Activated CD4-positive, alpha-beta T cell treated with anti-CD3 and anti-CD28 coated beads, Interleukin-2, amount 10 ng/mL, durations not matched to agents 7 days and 5 days (primary cell): ENCODE results near the gene TRIM63. TPM values are rescaled to one million over a fixed set of nuclear protein-coding genes. Genes with fewer than 3 reads are reported as not detected.

Experiments used
- CTCF ChIA-PET: fragments of 350-600 bp; sonication (Branson Sonifier 250); formaldehyde crosslinking; loops from one replicate; lab custom pipeline; 2021; ENCODE audit warnings: antibody characterized with exemption; lab: Charles Lee
- POLR2A ChIA-PET: fragments of 350-600 bp; sonication (Branson Sonifier 250); formaldehyde crosslinking; loops from one replicate; lab custom pipeline; 2021; ENCODE audit warnings: antibody characterized with exemption; lab: Charles Lee
- DNase-seq: peaks from one replicate; pipeline ENCODE4 v3.0.0-alpha.2; 2020
- H3K27ac Mint-ChIP-seq: one replicate; pipeline ENCODE4 v1.8.0; 2021; ENCODE audit warnings: mild to moderate bottlenecking, moderate library complexity, mixed read lengths
- H3K27me3 Mint-ChIP-seq: one replicate; pipeline ENCODE4 v1.8.0; 2021; ENCODE audit warnings: mixed read lengths
- H3K36me3 Mint-ChIP-seq: one replicate; pipeline ENCODE4 v1.8.0; 2021; ENCODE audit warnings: low read depth, mixed read lengths
- H3K4me1 Mint-ChIP-seq: one replicate; pipeline ENCODE4 v1.8.0; 2021; ENCODE audit warnings: mixed read lengths
- H3K4me3 Mint-ChIP-seq: one replicate; pipeline ENCODE4 v1.8.0; 2021; ENCODE audit warnings: mild to moderate bottlenecking, moderate library complexity, mixed read lengths
- H3K9me3 Mint-ChIP-seq: one replicate; pipeline ENCODE4 v1.8.0; 2021; ENCODE audit warnings: mixed read lengths
- total RNA-seq, 2 experiments: library from RNA; stranded (reverse); gene quantifications; one replicate each; pipeline ENCODE4 v1.2.3, GENCODE V29; 2021

Gene TRIM63
- total RNA-seq, 2 experiments from 2014 or later = 0.10 TPM

DNA sequence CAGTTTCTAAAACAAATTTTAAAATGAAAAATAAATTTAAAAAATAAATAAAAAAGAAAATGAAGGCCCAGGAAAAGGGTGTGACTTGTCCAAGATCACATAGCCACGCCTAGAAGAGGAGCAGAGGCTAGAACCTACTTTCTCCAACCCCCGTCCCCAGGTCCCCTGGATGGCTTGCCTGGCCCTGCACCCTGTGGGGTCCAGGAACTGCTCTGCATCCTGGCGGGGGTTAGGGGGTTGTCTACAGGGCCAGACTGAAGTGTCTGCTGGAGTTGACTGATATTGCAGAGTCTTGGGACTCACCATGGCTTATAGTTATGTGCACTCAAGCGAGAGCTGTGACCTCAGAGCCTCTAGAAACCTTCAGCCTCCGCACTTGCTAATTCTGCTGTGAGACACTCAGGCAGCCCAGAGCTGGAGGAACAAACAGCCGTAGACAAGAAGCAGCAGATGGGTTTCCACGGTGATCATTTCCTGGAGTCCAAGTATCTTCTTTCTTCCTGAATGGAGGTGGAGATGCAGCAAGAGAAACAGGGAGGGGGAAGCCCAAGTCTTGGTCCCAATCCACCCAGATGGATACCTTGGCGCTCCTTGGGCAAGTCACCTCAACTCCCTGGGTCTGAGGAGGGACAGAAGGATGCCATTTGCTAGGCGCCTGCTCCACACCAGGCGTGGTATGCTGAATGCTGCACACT is 51.0 kb downstream of the TRIM63 start:
- DNase-seq = no peak
- POLR2A ChIA-PET = no interaction called here
- CTCF ChIA-PET = interaction anchor here (0.7 to 1.5 kb wide), 3 partner anchors 19 to 25 kb away, joined by 3 to 4 read pairs (median 4); partner anchors contain the start of gene PAFAH2
- Mint-ChIP-seq H3K27ac (no peak overlapping the region), H3K36me3 (no peaks in the 10 kb centered on the region), H3K4me1 (peaks cover 9% of the 10 kb centered on the region), H3K9me3 (no peaks in the 10 kb centered on the region), H3K4me3 (no peak overlapping the region), H3K27me3 (peaks cover 4% of the 10 kb centered on the region)

DNA sequence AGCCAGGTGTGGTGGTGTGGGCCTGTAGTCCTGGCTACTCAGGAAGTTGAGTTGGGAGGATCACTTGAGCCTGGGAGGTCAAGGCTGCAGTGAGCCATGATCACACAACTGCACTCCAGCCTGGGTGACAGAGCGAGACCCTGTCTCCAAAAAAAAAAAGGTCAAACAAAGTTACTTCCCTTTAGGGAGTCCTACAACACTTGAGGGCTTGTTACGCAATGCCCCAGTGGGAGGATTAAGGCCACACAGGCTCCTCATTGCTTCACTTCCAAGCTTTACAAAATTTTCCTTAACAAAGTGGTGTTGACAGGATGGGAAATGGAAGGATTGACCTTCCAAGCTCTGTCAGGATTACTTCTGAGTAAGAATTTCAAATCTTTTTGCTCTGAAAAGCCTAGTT is 52.1 kb downstream of the TRIM63 start:
- peaks cover 2% of the 10 kb centered on the region for H3K27me3 Mint-ChIP-seq
- H3K27ac Mint-ChIP-seq = no peak overlapping the region
- H3K4me3 Mint-ChIP-seq = no peak overlapping the region
- ChIA-PET CTCF (interaction anchor here (0.7 kb wide), 1 partner anchor 9 kb away, joined by 5 read pairs; no protein-coding TSS in a partner anchor), POLR2A (no interaction called here)
- no peak for DNase-seq
- H3K36me3 Mint-ChIP-seq = no peaks in the 10 kb centered on the region
- H3K9me3 Mint-ChIP-seq = no peaks in the 10 kb centered on the region
- peaks cover 9% of the 10 kb centered on the region for H3K4me1 Mint-ChIP-seq

DNA sequence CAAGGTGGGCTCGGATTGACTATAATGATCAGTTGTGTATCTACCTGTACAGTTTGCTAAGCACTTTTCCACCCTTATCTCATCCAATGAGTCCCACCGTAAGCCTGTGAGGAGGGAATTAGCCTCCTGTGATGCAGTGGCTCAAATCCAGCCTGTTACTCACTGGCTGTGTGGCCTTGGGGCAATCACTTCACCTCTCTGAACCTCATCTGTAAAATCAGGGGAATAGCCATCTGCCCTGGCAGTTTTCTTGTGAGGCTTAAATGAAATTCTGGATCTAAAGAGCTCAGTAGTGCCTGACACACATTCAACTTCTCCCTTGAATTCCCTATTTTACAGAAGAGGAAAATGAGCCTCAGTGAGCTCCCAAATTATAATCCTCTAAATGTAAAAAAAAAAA is 53.3 kb downstream of the TRIM63 start:
- Mint-ChIP-seq H3K27me3 (no peaks in the 10 kb centered on the region), H3K9me3 (no peaks in the 10 kb centered on the region), H3K4me3 (no peak overlapping the region), H3K36me3 (no peaks in the 10 kb centered on the region), H3K27ac (no peak overlapping the region), H3K4me1 (no peaks in the 10 kb centered on the region)
- CTCF ChIA-PET = interaction anchor here (0.6 to 1.0 kb wide), 3 partner anchors 16 to 119 kb away, joined by 4 read pairs; partner anchors contain the start of gene PAFAH2
- no peak for DNase-seq
- POLR2A ChIA-PET = no interaction called here

DNA sequence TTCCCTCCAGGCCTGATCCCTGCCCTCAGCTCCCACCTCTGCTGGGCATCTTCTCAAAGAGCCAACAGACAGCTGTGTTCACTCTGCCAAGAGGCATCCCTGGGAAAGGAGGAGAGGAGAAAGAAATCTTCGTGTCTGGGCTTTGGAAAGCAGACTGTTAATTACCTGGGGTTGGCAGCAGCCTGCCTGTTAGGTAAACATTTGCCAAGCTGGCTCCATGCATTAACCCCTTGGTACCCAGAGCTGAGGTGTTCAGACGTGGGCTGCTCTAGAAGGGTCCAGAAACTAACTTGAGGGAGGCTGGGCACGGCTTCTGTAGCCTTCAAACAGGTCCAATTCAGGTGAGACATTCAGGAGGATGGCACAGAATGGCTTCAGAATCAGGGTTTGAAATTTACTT is 54.6 kb downstream of the TRIM63 start:
- H3K4me3 Mint-ChIP-seq = no peak overlapping the region
- H3K27ac Mint-ChIP-seq = no peak overlapping the region
- H3K4me1 Mint-ChIP-seq = no peaks in the 10 kb centered on the region
- H3K27me3 Mint-ChIP-seq = no peaks in the 10 kb centered on the region
- DNase-seq = no peak
- CTCF ChIA-PET = interaction anchor here (1.2 kb wide), 1 partner anchor 14 kb away, joined by 4 read pairs; no protein-coding TSS in a partner anchor
- POLR2A ChIA-PET = no interaction called here
- no peaks in the 10 kb centered on the region for H3K9me3 Mint-ChIP-seq
- H3K36me3 Mint-ChIP-seq = no peaks in the 10 kb centered on the region

DNA sequence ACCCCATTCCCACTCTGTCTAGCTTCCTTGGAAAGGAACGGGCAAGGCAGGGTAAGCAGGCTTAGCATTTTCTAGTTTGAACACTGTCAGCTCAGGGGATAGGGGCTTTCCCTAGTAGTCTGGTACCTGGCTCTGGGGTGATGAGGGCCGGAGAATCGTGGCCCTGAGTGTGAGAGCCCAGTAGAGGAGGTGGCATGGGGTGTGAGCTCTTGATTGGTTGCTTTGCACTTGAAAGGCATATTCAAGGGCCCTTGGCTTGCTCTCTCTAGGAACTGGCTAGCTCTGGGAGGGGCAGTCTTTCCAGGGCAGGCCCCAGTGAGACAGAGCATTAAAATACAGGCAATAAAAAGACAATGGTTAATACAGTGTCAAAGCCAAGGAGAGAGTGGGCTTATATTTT is 56.6 kb downstream of the TRIM63 start:
- CTCF ChIA-PET = interaction anchor here (1.2 to 1.3 kb wide), 4 partner anchors 9 to 18 kb away, joined by 3 to 5 read pairs (median 4); partner anchors contain the start of gene PAFAH2
- H3K9me3 Mint-ChIP-seq = no peaks in the 10 kb centered on the region
- H3K4me3 Mint-ChIP-seq = no peak overlapping the region
- POLR2A ChIA-PET = no interaction called here
- DNase-seq = no peak
- H3K4me1 Mint-ChIP-seq = no peaks in the 10 kb centered on the region
- no peaks in the 10 kb centered on the region for H3K36me3 Mint-ChIP-seq
- H3K27ac Mint-ChIP-seq = peak overlapping the region; percentile 25
- peaks cover under 1% of the 10 kb centered on the region for H3K27me3 Mint-ChIP-seq

DNA sequence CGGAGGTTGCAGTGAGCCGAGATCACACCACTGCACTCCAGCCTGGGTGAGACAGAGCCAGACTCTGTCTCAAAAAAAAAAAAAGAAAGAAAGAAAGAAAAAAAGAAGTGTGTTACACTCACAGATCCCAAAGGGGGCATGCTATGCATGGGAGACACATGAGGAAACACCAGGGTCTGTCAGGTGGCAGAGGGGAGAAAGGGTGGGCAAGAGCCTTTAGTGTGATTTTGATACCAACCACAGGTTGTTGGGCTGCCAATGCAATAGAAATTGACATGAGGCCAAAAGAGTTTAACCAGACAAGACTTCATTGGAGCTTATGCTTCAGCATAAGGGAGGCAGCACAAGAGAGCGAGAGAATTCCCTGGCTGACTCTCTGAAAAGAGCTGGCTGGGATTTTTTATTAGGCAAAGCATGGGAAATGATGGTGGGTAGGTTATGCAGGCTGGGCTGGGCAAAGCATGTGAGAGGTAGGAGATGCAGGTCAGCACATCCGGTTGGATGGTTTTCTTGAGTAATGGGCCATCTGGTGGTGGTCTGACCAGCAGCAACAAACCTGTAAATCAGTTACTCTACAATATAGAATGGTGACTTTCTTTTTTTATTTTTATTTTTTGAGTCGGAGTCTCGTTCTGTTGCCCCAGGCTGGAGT is 57.5 kb downstream of the TRIM63 start:
- Mint-ChIP-seq H3K4me1 (no peaks in the 10 kb centered on the region), H3K4me3 (no peak overlapping the region), H3K9me3 (no peaks in the 10 kb centered on the region), H3K36me3 (no peaks in the 10 kb centered on the region), H3K27me3 (peaks cover 2% of the 10 kb centered on the region), H3K27ac (no peak overlapping the region)
- ChIA-PET POLR2A (no interaction called here), CTCF (interaction anchor here (1.0 to 1.2 kb wide), 3 partner anchors 10 to 115 kb away, joined by 3 to 5 read pairs (median 4); no protein-coding TSS in a partner anchor)
- DNase-seq = no peak

DNA sequence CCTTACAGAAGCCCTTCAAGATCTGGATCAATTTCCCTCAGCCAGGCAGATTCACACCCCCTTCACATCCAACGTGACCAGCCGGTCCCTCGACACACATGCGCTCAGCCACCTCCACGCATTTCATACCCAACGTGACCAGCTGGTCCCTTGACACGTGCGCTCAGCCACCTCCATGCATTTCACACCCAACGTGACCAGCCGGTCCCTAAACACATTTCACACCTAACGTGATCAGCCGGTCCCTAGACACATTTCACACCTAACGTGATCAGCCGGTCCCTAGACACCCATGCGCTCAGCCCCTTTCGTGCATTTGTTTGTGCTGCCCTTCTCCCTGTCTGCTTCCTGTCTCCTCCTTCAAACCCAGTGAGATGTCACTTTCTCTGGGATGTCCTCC is 60.7 kb downstream of the TRIM63 start:
- H3K27me3 Mint-ChIP-seq = peaks cover 8% of the 10 kb centered on the region
- DNase-seq = no peak
- CTCF ChIA-PET = no interaction called here

DNA sequence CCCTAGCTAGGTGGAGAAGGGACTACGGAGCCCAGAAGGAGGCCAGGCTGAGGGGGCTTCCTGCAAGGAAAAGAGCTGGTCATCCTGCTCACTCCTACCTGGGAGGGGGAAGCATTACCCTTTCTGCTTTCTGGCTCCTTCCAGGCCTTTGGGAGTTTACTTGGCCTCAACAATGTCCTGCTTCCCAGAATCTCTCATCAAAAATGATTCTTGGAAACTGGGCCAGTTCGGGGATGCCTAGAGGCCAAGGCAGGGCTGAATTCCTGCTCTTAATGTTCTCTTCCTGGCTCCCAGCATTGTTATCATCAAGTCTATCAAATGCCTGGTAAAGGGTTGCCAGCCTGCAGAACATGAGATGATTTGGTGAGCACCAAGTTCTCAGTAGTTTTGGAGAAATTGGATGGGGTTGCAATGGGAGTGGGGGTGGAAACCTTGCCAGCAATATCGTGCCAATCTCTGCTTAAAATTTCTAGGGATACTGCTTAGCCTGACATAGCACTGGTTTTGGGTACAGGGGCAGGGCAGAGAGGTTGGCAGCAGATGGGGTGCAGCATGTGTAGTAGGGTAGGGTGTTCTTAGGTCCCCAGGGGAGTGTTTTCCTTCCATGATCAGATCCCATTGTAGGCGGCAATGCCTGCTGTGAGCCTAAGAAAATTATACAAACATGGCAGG is 61.9 kb downstream of the TRIM63 start:
- Mint-ChIP-seq H3K4me1 (peaks cover 3% of the 10 kb centered on the region), H3K27ac (no peak overlapping the region), H3K36me3 (no peaks in the 10 kb centered on the region), H3K9me3 (no peaks in the 10 kb centered on the region), H3K4me3 (no peak overlapping the region), H3K27me3 (peaks cover 8% of the 10 kb centered on the region)
- ChIA-PET POLR2A (no interaction called here), CTCF (interaction anchor here (1.0 to 1.4 kb wide), 3 partner anchors 9 to 110 kb away, joined by 3 to 9 read pairs (median 3); no protein-coding TSS in a partner anchor)
- DNase-seq = no peak

More for the DNA sequence above, 60.7 kb downstream of the TRIM63 start:
- Mint-ChIP-seq H3K4me1 (peaks cover 3% of the 10 kb centered on the region), H3K4me3 (no peak overlapping the region), H3K27ac (no peak overlapping the region), H3K36me3 (no peaks in the 10 kb centered on the region), H3K9me3 (no peaks in the 10 kb centered on the region)
- POLR2A ChIA-PET = no interaction called here

DNA sequence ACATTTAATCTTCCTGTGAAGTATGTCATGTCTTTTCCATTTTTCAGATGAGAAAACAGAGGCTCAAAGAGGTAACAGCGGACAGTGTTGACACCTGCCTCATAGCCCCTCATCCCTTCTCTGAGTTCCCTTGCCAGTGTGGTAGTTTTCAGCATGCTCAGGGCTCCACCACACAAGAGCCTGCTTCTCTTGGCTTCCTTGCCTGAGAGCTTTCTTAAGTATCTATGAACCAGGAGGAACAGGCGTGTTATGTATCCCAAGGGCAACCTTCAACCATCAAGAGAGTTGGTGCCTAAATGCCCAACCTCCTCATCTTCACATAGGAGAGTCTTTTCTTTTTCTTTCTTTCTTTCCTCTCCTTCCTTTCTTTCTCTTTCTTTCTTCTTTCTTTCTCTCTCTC is 63.7 kb downstream of the TRIM63 start:
- no peak overlapping the region for H3K4me3 Mint-ChIP-seq
- H3K9me3 Mint-ChIP-seq = no peaks in the 10 kb centered on the region
- DNase-seq = no peak
- POLR2A ChIA-PET = interaction anchor here (1.3 kb wide), 1 partner anchor 108 kb away, joined by 3 read pairs; no protein-coding TSS in a partner anchor
- CTCF ChIA-PET = interaction anchor here (1.3 to 3.2 kb wide), 3 partner anchors 16 to 108 kb away, joined by 3 to 14 read pairs (median 5); no protein-coding TSS in a partner anchor
- peaks cover 8% of the 10 kb centered on the region for H3K27me3 Mint-ChIP-seq
- H3K36me3 Mint-ChIP-seq = no peaks in the 10 kb centered on the region
- no peak overlapping the region for H3K27ac Mint-ChIP-seq
- H3K4me1 Mint-ChIP-seq = peaks cover 4% of the 10 kb centered on the region

DNA sequence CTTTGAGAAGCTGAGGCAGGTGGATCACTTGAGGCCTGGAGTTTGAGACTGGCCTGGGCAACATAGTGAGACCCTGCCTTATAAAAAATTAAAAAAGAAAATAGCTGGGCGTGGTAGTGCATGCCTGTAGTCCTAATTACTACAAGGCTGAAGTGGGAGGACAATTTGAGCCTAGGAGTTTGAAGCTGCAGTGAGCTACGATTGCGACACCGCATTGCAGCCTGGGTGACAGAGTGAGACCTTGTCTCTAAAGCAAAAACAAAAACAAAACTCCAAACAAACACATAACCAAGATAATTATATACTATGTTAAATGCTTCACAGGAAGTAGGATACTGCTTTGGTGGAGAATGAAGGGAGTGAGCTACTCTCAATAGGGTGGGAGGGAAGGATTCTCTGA is 64.2 kb downstream of the TRIM63 start:
- Mint-ChIP-seq H3K9me3 (no peaks in the 10 kb centered on the region), H3K4me3 (no peak overlapping the region), H3K27me3 (peaks cover 8% of the 10 kb centered on the region), H3K4me1 (peaks cover 9% of the 10 kb centered on the region), H3K36me3 (no peaks in the 10 kb centered on the region), H3K27ac (no peak overlapping the region)
- ChIA-PET POLR2A (interaction anchor here (1.3 kb wide), 1 partner anchor 108 kb away, joined by 3 read pairs; no protein-coding TSS in a partner anchor), CTCF (interaction anchor here (1.3 to 3.2 kb wide), 3 partner anchors 15 to 107 kb away, joined by 3 to 14 read pairs (median 5); no protein-coding TSS in a partner anchor)
- no peak for DNase-seq
